ENCODE data around the gene HES3.

The HES3 gene

DNA sequence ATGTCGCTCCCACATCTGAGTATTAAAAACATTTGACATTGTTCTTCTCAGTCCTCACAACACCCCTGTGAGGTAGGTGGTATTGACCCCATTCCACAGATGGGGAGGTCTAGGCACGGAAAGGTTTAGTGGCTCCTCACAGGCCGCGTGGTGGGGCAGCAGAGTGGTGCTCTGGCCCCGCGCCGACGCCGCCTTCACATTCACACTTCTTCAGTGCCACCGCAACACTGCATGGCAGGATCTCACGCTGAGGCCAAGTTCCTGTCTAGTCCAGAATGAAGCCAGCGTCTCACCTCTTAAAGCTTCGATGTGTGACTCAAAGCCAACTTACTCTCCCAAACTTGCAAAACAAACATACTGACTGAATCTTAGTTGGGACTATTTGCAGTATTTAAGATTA lies 20.4 kb upstream of the HES3 start:
- no peak for DNase-seq (ENCODE audit: low read depth)
- TF ChIP-seq POLR2A (IDR thresholded peaks at IDR 0.05; ENCODE audit: extremely low read depth, insufficient read length) (no peak), MYC (IDR thresholded peaks at IDR 0.05; ENCODE audit: low read depth, low read length) (no peak)
- TF ChIP-seq, protein P1, sequence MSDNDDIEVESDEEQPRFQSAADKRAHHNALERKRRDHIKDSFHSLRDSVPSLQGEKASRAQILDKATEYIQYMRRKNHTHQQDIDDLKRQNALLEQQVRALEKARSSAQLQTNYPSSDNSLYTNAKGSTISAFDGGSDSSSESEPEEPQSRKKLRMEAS (IDR thresholded peaks at IDR 0.05; ENCODE audit: low read depth, low read length): no peak
- TF ChIP-seq, protein P2, sequence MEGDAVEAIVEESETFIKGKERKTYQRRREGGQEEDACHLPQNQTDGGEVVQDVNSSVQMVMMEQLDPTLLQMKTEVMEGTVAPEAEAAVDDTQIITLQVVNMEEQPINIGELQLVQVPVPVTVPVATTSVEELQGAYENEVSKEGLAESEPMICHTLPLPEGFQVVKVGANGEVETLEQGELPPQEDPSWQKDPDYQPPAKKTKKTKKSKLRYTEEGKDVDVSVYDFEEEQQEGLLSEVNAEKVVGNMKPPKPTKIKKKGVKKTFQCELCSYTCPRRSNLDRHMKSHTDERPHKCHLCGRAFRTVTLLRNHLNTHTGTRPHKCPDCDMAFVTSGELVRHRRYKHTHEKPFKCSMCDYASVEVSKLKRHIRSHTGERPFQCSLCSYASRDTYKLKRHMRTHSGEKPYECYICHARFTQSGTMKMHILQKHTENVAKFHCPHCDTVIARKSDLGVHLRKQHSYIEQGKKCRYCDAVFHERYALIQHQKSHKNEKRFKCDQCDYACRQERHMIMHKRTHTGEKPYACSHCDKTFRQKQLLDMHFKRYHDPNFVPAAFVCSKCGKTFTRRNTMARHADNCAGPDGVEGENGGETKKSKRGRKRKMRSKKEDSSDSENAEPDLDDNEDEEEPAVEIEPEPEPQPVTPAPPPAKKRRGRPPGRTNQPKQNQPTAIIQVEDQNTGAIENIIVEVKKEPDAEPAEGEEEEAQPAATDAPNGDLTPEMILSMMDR (IDR thresholded peaks at IDR 0.05; ENCODE audit: low read depth, low read length): no peak
- no peak overlapping the region for H3K4me3 ChIP-seq (ENCODE audit: low read depth, low read length)

DNA sequence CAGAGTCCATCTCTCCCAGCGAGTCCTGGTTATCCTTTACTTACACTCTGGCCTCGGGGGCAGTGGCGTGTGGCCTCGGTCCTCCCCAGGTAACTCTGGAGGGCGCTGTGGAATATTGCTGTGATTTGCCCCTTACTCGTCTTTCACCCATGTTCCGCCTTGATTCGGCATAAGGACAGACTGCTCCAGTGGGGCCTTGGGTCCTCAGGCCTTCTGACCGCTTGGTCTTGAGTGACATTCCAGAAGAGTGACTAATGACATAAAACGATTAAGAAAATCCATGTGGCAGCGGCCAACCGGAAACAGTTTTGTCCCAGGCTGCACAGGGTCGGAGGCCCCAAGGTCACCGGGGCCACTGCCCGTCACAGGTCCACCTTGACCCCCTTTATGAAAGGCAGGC lies 19.3 kb upstream of the HES3 start:
- no peak for DNase-seq (ENCODE audit: low read depth)
- TF ChIP-seq POLR2A (IDR thresholded peaks at IDR 0.05; ENCODE audit: extremely low read depth, insufficient read length) (no peak), MYC (IDR thresholded peaks at IDR 0.05; ENCODE audit: low read depth, low read length) (no peak)
- TF ChIP-seq, protein P1 (IDR thresholded peaks at IDR 0.05; ENCODE audit: low read depth, low read length): no peak
- TF ChIP-seq, protein P2 (IDR thresholded peaks at IDR 0.05; ENCODE audit: low read depth, low read length): no peak
- H3K4me3 ChIP-seq (ENCODE audit: low read depth, low read length): no peak overlapping the region

DNA sequence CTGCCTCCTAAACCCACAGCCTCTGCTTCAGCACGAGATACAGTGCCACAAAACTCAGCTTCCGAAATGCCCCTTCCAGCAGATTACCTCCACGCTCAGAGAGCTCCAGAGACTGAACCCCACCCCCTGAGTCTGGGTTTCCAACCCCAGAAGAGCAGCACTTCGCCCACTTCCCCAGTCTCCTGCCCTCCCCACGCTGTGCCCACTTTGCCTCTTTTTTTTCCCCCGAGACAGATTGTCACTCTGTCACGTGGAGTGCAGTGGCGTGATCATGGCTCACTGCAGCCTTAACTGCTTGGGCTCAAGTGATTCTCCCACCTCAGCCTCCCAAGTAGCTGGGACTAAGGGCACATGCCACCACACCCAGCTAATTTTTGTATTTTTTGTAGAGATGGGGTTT lies 18.3 kb upstream of the HES3 start:
- no peak for TF ChIP-seq MYC (IDR thresholded peaks at IDR 0.05; ENCODE audit: low read depth, low read length)
- no peak for TF ChIP-seq POLR2A (IDR thresholded peaks at IDR 0.05; ENCODE audit: extremely low read depth, insufficient read length)
- TF ChIP-seq, protein P1 (IDR thresholded peaks at IDR 0.05; ENCODE audit: low read depth, low read length): no peak
- TF ChIP-seq, protein P2 (IDR thresholded peaks at IDR 0.05; ENCODE audit: low read depth, low read length): no peak
- no peak overlapping the region for H3K4me3 ChIP-seq (ENCODE audit: low read depth, low read length)
- no peak for DNase-seq (ENCODE audit: low read depth)

DNA sequence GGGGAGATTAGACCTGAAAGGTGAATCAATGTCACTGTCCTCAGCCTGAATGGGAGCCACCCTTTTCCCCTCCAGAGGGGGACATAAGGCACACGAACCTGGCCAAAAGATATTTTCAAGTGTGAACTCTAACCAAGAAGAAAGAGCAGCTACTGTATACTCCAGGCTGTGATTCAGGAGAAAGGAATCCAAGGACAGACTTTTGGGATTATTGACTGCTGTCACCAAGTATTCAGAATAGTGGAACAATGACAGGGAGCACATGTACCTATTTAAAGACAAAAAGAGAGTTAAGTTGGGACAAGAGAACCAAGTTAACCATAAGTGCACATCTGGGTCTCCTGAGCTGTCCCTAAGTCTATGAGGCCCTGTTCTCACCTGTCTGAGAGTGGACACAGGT lies 10.6 kb upstream of the HES3 start:
- TF ChIP-seq, protein P2 (IDR thresholded peaks at IDR 0.05; ENCODE audit: low read depth, low read length): no peak
- TF ChIP-seq POLR2A (IDR thresholded peaks at IDR 0.05; ENCODE audit: extremely low read depth, insufficient read length) (no peak), MYC (IDR thresholded peaks at IDR 0.05; ENCODE audit: low read depth, low read length) (no peak)
- TF ChIP-seq, protein P1 (IDR thresholded peaks at IDR 0.05; ENCODE audit: low read depth, low read length): no peak
- H3K4me3 ChIP-seq (ENCODE audit: low read depth, low read length): no peak overlapping the region
- no peak for DNase-seq (ENCODE audit: low read depth)

DNA sequence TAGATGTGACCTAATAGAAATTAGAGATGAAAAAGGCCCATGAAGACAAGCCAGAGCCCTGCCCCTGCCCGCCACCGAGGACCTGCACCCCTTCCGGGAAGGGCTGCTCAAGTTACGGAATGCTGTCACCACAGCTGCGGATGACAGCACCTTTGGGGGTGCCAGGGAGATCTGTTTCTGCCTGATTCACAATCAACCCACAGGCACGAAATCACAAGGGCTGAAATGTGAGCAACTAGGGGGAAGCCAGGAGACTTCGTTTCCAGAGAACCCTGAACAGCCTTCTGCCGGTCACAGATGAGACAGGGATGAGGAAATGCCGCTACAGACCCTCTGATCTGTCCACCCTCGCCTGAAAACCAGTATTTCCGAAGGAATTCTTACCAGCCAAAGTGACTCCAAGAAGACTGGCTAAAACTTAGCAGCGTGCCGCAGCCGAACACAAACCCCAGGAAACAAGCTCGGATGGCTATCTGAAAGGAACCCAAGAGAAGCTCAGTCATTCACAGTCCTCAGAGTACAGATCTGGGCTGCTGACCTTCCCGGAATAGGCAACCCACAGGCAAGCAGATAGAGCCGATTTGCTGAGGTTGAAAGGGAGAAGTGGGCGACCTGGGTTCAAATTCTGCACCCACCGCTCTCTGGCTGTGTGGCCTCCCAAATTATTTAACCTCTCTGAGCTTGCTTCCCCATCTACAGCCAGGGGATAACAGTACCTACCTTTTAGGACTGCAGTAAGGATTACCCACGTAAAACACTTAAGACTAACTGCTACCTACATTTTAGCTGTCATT lies 9.3 kb upstream of the HES3 start:
- DNase-seq (ENCODE audit: low read depth): no peak
- TF ChIP-seq, protein P2 (IDR thresholded peaks at IDR 0.05; ENCODE audit: low read depth, low read length): no peak
- TF ChIP-seq, protein P1 (IDR thresholded peaks at IDR 0.05; ENCODE audit: low read depth, low read length): no peak
- no peak for TF ChIP-seq POLR2A (IDR thresholded peaks at IDR 0.05; ENCODE audit: extremely low read depth, insufficient read length)
- no peak for TF ChIP-seq MYC (IDR thresholded peaks at IDR 0.05; ENCODE audit: low read depth, low read length)
- H3K4me3 ChIP-seq (ENCODE audit: low read depth, low read length): peak overlapping the region; percentile 93
